Measurements from ENCODE around the gene IGFBP1.

GRCh38 chr7:45940939-45941338 is 52.7 kb downstream of the IGFBP1 start:
- TF ChIP-seq CTCF (IDR thresholded peaks at IDR 0.05), result no peak
- TF ChIP-seq POLR2A (IDR thresholded peaks at IDR 0.05), result no peak

Data from thyroid gland (tissue), 4 donors.